Measurements from ENCODE around the gene CHGA. TPM values are rescaled to one million over a fixed set of nuclear protein-coding genes. Genes with fewer than 3 reads are reported as not detected.

CHGA gene
- total and polyA plus RNA-seq, 12 donors: 0.54 to 3,883 (median 760) TPM; not detected in 1

DNA sequence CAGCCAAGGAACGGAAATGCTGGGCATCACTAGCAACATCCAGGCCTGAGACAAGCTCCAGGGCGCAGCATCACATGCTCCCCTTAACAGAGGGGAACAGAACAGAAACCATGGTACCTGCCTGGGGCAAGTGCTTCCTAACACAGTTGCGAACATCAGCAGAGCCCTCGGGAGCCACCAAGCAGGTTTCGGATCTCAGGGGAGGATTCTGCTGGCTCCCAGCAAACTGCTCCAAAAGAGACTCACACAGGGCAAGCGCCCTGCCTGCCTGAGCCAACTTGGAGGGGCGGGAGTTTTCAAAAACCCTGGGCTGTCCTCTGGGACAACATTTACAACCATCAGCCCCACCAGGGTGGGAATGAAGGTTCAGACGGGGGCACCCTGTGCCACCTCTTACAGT is 19.6 kb downstream of the CHGA start:
- peaks cover 0 to 8% of the 10 kb centered on the region in 2 donors for H3K36me3 ChIP-seq (replicated peaks in 1 of 2)
- no peaks in the 10 kb centered on the region for H3K27me3 ChIP-seq

DNA sequence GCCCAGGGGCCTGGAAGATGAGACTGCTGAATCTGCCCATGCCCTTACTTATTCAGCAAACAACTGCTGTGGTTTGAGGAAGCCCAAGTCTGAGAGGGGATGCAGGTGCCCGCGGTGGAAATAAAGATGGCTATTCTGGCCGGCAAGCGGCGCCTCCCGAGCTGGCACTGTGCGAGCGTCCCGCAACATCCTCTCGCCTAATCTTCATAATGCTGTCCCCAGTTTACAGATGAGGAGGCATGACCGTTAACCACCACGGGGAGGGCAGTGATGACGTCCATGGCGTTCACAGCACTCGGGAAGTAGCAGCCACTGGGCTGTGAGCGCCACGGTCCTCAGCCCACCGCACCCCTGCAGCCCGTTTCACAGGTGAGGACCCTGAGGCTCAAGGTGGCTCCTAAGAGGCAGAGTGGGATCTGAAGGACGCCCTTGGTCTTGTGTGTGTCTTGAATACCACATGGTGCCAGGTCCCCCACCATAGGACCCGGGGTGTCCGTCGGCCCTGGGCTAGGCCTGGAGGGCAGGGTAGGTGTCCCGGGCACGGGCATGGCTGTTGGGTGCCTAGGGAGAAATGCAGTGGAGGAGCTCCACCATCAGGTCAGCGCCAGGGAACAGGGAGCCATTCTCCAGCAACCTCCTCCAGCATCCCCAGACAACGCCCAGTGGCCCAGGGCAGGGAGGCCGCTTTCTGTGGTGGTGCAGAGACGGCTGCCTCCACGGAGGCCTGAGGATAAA is 20.2 kb downstream of the CHGA start:
- no peaks in the 10 kb centered on the region for H3K4me1 ChIP-seq (replicated peaks in 1 of 2)
- 93 to 96% (median 96%) methylated on average over 25 to 30 of the region's 30 CpGs for WGBS, 4 donors
- no peak for TF ChIP-seq POLR2A (IDR thresholded peaks at IDR 0.05)
- TF ChIP-seq, protein P1, sequence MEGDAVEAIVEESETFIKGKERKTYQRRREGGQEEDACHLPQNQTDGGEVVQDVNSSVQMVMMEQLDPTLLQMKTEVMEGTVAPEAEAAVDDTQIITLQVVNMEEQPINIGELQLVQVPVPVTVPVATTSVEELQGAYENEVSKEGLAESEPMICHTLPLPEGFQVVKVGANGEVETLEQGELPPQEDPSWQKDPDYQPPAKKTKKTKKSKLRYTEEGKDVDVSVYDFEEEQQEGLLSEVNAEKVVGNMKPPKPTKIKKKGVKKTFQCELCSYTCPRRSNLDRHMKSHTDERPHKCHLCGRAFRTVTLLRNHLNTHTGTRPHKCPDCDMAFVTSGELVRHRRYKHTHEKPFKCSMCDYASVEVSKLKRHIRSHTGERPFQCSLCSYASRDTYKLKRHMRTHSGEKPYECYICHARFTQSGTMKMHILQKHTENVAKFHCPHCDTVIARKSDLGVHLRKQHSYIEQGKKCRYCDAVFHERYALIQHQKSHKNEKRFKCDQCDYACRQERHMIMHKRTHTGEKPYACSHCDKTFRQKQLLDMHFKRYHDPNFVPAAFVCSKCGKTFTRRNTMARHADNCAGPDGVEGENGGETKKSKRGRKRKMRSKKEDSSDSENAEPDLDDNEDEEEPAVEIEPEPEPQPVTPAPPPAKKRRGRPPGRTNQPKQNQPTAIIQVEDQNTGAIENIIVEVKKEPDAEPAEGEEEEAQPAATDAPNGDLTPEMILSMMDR (IDR thresholded peaks at IDR 0.05): no peak
- intact Hi-C loops (cut with DNase I): no loop called here
- no peaks in the 10 kb centered on the region for H3K27me3 ChIP-seq
- no peaks in the 10 kb centered on the region for H3K9me3 ChIP-seq (replicated peaks in 1 of 3)
- no peak for DNase-seq
- peaks cover 0 to 8% of the 10 kb centered on the region in 2 donors for H3K36me3 ChIP-seq (replicated peaks in 1 of 2)
- no peak overlapping the region for H3K4me3 ChIP-seq
- H3K27ac ChIP-seq: no peak overlapping the region

More for the DNA sequence above, 19.6 kb downstream of the CHGA start:
- Histone ChIP-seq H3K4me1 (replicated peaks in 1 of 2) (no peaks in the 10 kb centered on the region), H3K27ac (no peak overlapping the region), H3K4me3 (no peak overlapping the region), H3K9me3 (replicated peaks in 1 of 3) (no peaks in the 10 kb centered on the region)
- intact Hi-C loops (cut with DNase I): no loop called here
- TF ChIP-seq, protein P1 (IDR thresholded peaks at IDR 0.05): no peak
- no peak for TF ChIP-seq POLR2A (IDR thresholded peaks at IDR 0.05)
- WGBS, 4 donors: 91 to 100% (median 94%) methylated on average over 1 to 8 of the region's 8 CpGs
- no peak for DNase-seq

GRCh38 chr14:92943855-92944570 is 21.1 kb downstream of the CHGA start:
- 86 to 91% (median 87%) methylated on average over 16 to 17 of the region's 17 CpGs for WGBS, 4 donors
- no peaks in the 10 kb centered on the region for H3K9me3 ChIP-seq (replicated peaks in 1 of 3)
- no peaks in the 10 kb centered on the region for H3K27me3 ChIP-seq
- TF ChIP-seq, protein P1 (IDR thresholded peaks at IDR 0.05): no peak
- no peak for TF ChIP-seq POLR2A (IDR thresholded peaks at IDR 0.05)
- intact Hi-C loops (cut with DNase I): no loop called here
- H3K36me3 ChIP-seq (replicated peaks in 1 of 2): peaks cover 0 to 8% of the 10 kb centered on the region in 2 donors
- DNase-seq: peak in 1 of 7 donors; percentile 22
- H3K4me3 ChIP-seq: no peak overlapping the region
- H3K4me1 ChIP-seq (replicated peaks in 1 of 2): no peaks in the 10 kb centered on the region
- no peak overlapping the region for H3K27ac ChIP-seq

- intact Hi-C loops (cut with DNase I): no loop called here
- Histone ChIP-seq H3K9me3 (replicated peaks in 1 of 3) (no peaks in the 10 kb centered on the region), H3K27ac (no peak overlapping the region), H3K4me3 (no peak overlapping the region), H3K27me3 (no peaks in the 10 kb centered on the region), H3K4me1 (replicated peaks in 1 of 2) (no peaks in the 10 kb centered on the region), H3K36me3 (replicated peaks in 1 of 2) (peaks cover 0 to 10% of the 10 kb centered on the region in 2 donors)
- 94 to 100% (median 97%) methylated on average over 5 to 12 of the region's 12 CpGs for WGBS, 4 donors
- TF ChIP-seq, protein P1 (IDR thresholded peaks at IDR 0.05): no peak
- TF ChIP-seq POLR2A (IDR thresholded peaks at IDR 0.05): no peak
- DNase-seq: peak in 1 of 7 donors; percentile 82
Observed at GRCh38 chr14:92944976-92945375, 22.0 kb downstream of the CHGA start.
